Measurements from ENCODE around the gene SHOX.

DNA sequence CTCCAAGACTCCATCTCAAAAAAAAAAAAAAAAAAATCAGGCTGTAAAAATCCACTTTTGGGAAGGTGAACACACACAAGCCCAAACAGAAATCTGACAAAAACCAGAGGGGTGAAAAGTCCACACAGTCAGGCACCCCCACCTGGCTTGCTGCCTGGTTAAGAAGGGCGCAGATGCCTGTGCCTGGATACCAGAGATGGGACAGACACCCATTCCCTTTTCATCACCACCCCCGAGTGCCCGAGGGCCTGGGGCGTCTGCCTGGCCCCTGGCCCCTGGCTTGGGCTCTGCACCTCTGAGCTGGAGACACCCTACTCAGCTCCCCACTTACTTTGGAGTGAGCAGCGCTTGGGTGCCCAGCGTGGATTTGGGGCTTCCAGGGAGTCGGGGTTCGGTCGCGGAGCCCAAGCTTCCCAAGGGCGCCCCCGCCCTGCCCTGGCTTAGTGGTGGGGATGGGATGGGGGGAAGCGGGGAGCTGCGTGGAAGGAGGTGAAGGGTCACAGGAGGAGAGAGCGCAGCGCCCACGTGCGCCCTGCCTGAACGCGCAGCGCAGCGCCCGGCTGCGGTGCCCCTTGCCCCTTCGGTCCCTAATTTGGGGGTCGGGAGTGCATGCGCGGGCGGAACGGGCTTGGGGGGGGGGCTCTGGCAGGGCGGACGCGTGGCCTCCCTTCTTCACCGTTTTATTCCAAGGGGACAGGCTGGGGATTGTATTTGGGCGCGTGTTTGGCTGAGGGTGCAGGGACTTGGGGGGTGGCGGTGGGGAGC, 11.3 kb downstream of the SHOX start:
- TF ChIP-seq, protein P1, sequence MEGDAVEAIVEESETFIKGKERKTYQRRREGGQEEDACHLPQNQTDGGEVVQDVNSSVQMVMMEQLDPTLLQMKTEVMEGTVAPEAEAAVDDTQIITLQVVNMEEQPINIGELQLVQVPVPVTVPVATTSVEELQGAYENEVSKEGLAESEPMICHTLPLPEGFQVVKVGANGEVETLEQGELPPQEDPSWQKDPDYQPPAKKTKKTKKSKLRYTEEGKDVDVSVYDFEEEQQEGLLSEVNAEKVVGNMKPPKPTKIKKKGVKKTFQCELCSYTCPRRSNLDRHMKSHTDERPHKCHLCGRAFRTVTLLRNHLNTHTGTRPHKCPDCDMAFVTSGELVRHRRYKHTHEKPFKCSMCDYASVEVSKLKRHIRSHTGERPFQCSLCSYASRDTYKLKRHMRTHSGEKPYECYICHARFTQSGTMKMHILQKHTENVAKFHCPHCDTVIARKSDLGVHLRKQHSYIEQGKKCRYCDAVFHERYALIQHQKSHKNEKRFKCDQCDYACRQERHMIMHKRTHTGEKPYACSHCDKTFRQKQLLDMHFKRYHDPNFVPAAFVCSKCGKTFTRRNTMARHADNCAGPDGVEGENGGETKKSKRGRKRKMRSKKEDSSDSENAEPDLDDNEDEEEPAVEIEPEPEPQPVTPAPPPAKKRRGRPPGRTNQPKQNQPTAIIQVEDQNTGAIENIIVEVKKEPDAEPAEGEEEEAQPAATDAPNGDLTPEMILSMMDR (IDR thresholded peaks at IDR 0.05) = no peak
- no peak for TF ChIP-seq POLR2A (IDR thresholded peaks at IDR 0.05)
- TF ChIP-seq POLR2AphosphoS5 (IDR thresholded peaks at IDR 0.05) = no peak
- no peak for TF ChIP-seq EP300 (IDR thresholded peaks at IDR 0.05)

Data from upper lobe of left lung (tissue), 4 donors.